Measurements from ENCODE around the gene CNNM2. TPM values are rescaled to one million over a fixed set of nuclear protein-coding genes. Genes with fewer than 3 reads are reported as not detected.
"Not testable (repeated sequence)": the region's sequence is repeated elsewhere in the genome, so short reads cannot be mapped to it uniquely, and the experiment has no call there.

Gene CNNM2
- total RNA-seq, 1 experiment from 2014 or later = 5.5 TPM

GRCh38 chr10:103127241-103127640 is 209.1 kb downstream of the CNNM2 start:
- Histone ChIP-seq H3K36me3 (ENCODE audit: insufficient read depth, low read length) (no peaks in the 10 kb centered on the region), H3K4me2 (ENCODE audit: low read depth, low read length, poor library complexity, severe bottlenecking) (no peak overlapping the region), H3K27ac (ENCODE audit: low read length) (no peak overlapping the region), H2AFZ (ENCODE audit: low read length) (no peak overlapping the region), H3K9me3 (ENCODE audit: low read length) (no peaks in the 10 kb centered on the region), H3K4me3 (ENCODE audit: low read length) (no peak overlapping the region), H3K4me1 (ENCODE audit: low read length) (peaks cover 5% of the 10 kb centered on the region), H3K9ac (ENCODE audit: low read length) (no peak overlapping the region), H3K79me2 (ENCODE audit: low read length) (peaks cover 47% of the 10 kb centered on the region), H3K9me2 (replicated peaks; ENCODE audit: insufficient read depth, low read length) (no peaks in the 10 kb centered on the region), H4K20me1 (ENCODE audit: insufficient read depth, low read depth, low read length) (no peaks in the 10 kb centered on the region), H3K27me3 (ENCODE audit: low read length) (no peaks in the 10 kb centered on the region)
- DNase-seq = no peak

- H3K9me2 ChIP-seq (replicated peaks; ENCODE audit: insufficient read depth, low read length); H3K36me3 ChIP-seq (ENCODE audit: insufficient read depth, low read length); H3K4me2 ChIP-seq (ENCODE audit: low read depth, low read length, poor library complexity, severe bottlenecking); H3K27ac ChIP-seq (ENCODE audit: low read length); H2AFZ ChIP-seq (ENCODE audit: low read length); H3K4me3 ChIP-seq (ENCODE audit: low read length); H3K9ac ChIP-seq (ENCODE audit: low read length); H4K20me1 ChIP-seq (ENCODE audit: insufficient read depth, low read depth, low read length); H3K9me3 ChIP-seq (ENCODE audit: low read length); H3K4me1 ChIP-seq (ENCODE audit: low read length); DNase-seq; H3K27me3 ChIP-seq (ENCODE audit: low read length): not testable (repeated sequence)
- H3K79me2 ChIP-seq (ENCODE audit: low read length) = peaks cover 22% of the 10 kb centered on the region
Observed at GRCh38 chr10:103130180-103130579, 212.1 kb downstream of the CNNM2 start.

- H2AFZ ChIP-seq (ENCODE audit: low read length) = no peak overlapping the region
- no peaks in the 10 kb centered on the region for H4K20me1 ChIP-seq (ENCODE audit: insufficient read depth, low read depth, low read length)
Observed at GRCh38 chr10:103130910-103131309, 212.8 kb downstream of the CNNM2 start.

GRCh38 chr10:103135168-103135567 is 217.1 kb downstream of the CNNM2 start:
- not testable (repeated sequence) for H3K27me3 ChIP-seq (ENCODE audit: low read length); H3K4me3 ChIP-seq (ENCODE audit: low read length); H2AFZ ChIP-seq (ENCODE audit: low read length); H3K4me2 ChIP-seq (ENCODE audit: low read depth, low read length, poor library complexity, severe bottlenecking); H3K9me3 ChIP-seq (ENCODE audit: low read length); H3K4me1 ChIP-seq (ENCODE audit: low read length); H3K9ac ChIP-seq (ENCODE audit: low read length); H3K27ac ChIP-seq (ENCODE audit: low read length); H4K20me1 ChIP-seq (ENCODE audit: insufficient read depth, low read depth, low read length); DNase-seq; H3K9me2 ChIP-seq (replicated peaks; ENCODE audit: insufficient read depth, low read length)
- H3K79me2 ChIP-seq (ENCODE audit: low read length) = peaks cover 16% of the 10 kb centered on the region; the same call in 1 of the 2 replicates
- peaks cover 22% of the 10 kb centered on the region for H3K36me3 ChIP-seq (ENCODE audit: insufficient read depth, low read length)

More at GRCh38 chr10:103130910-103131309, 212.8 kb downstream of the CNNM2 start:
- no peak overlapping the region for H3K4me2 ChIP-seq (ENCODE audit: low read depth, low read length, poor library complexity, severe bottlenecking)
- no peaks in the 10 kb centered on the region for H3K9me3 ChIP-seq (ENCODE audit: low read length)
- no peak for DNase-seq
- no peak overlapping the region for H3K27ac ChIP-seq (ENCODE audit: low read length)
- H3K27me3 ChIP-seq (ENCODE audit: low read length) = no peaks in the 10 kb centered on the region
- peaks cover 2% of the 10 kb centered on the region for H3K4me1 ChIP-seq (ENCODE audit: low read length)
- H3K9ac ChIP-seq (ENCODE audit: low read length) = no peak overlapping the region
- H3K4me3 ChIP-seq (ENCODE audit: low read length) = no peak overlapping the region
- H3K9me2 ChIP-seq (replicated peaks; ENCODE audit: insufficient read depth, low read length) = no peaks in the 10 kb centered on the region
- H3K79me2 ChIP-seq (ENCODE audit: low read length) = peaks cover 16% of the 10 kb centered on the region
- peaks cover 4% of the 10 kb centered on the region; the same call in 1 of the 2 replicates for H3K36me3 ChIP-seq (ENCODE audit: insufficient read depth, low read length)

GRCh38 chr10:103139803-103140202 is 221.7 kb downstream of the CNNM2 start:
- Histone ChIP-seq H3K36me3 (ENCODE audit: insufficient read depth, low read length) (peaks cover 33% of the 10 kb centered on the region), H3K9ac (ENCODE audit: low read length) (no peak overlapping the region), H3K4me3 (ENCODE audit: low read length) (no peak overlapping the region), H4K20me1 (ENCODE audit: insufficient read depth, low read depth, low read length) (no peaks in the 10 kb centered on the region), H3K4me1 (ENCODE audit: low read length) (peaks cover 3% of the 10 kb centered on the region), H3K4me2 (ENCODE audit: low read depth, low read length, poor library complexity, severe bottlenecking) (no peak overlapping the region), H3K9me2 (replicated peaks; ENCODE audit: insufficient read depth, low read length) (no peaks in the 10 kb centered on the region), H3K27me3 (ENCODE audit: low read length) (no peaks in the 10 kb centered on the region), H3K9me3 (ENCODE audit: low read length) (no peaks in the 10 kb centered on the region), H3K27ac (ENCODE audit: low read length) (no peak overlapping the region), H2AFZ (ENCODE audit: low read length) (no peak overlapping the region), H3K79me2 (ENCODE audit: low read length) (peaks cover 35% of the 10 kb centered on the region)
- DNase-seq = no peak

Small RNAs within 50 kb of the gene (small RNA-seq; reads per million reads assigned to genes)
- gene AS3MT (not detected), gene RF00026 (not detected), gene RF02271 (not detected)

Other genes starting within 250 kb of the CNNM2 start
- gene ARL3, start 203.9 kb upstream of the CNNM2 start, total RNA-seq (2014; rRNA removed; shearing (Covaris generic); ENCODE audit: low replicate concordance) = 4.6 and 6.6 TPM in 2 replicates
- gene SFXN2, start 203.7 kb upstream of the CNNM2 start, total RNA-seq (2014; rRNA removed; shearing (Covaris generic); ENCODE audit: low replicate concordance) = 10.2 and 25.8 TPM in 2 replicates
- gene WBP1L, start 174.3 kb upstream of the CNNM2 start, total RNA-seq (2014; rRNA removed; shearing (Covaris generic); ENCODE audit: low replicate concordance) = 34.8 and 43.0 TPM in 2 replicates
- not detected in 2 replicates for gene CYP17A1, start 80.9 kb upstream of the CNNM2 start, total RNA-seq (2014; rRNA removed; shearing (Covaris generic); ENCODE audit: low replicate concordance)
- 9.5 and 17.7 TPM in 2 replicates for gene BORCS7, start 64.0 kb upstream of the CNNM2 start, total RNA-seq (2014; rRNA removed; shearing (Covaris generic); ENCODE audit: low replicate concordance)
- not detected in 2 replicates for gene AS3MT, start 48.8 kb upstream of the CNNM2 start, total RNA-seq (2014; rRNA removed; shearing (Covaris generic); ENCODE audit: low replicate concordance)